GM12872 (cell line): ENCODE data around the gene ARFGAP1.

ENCODE experiments used
- CTCF ChIP-seq: IDR thresholded peaks from 3 replicates; pipeline ENCODE4 v1.5.1; 2011; ENCODE audit warnings: low read depth, mild to moderate bottlenecking, low read length, moderate library complexity; ENCODE audit not compliant: insufficient read depth

The ARFGAP1 gene

GRCh38 chr20:63311186-63311832 is 38.7 kb downstream of the ARFGAP1 start:
- no peak for TF ChIP-seq CTCF

GRCh38 chr20:63311833-63312243 is 39.2 kb downstream of the ARFGAP1 start:
- no peak for TF ChIP-seq CTCF

GRCh38 chr20:63312273-63312672 is 39.7 kb downstream of the ARFGAP1 start:
- no peak for TF ChIP-seq CTCF

- TF ChIP-seq CTCF: no peak
Observed at GRCh38 chr20:63312690-63313348, 40.2 kb downstream of the ARFGAP1 start.

- no peak for TF ChIP-seq CTCF
Observed at GRCh38 chr20:63313349-63314014, 40.9 kb downstream of the ARFGAP1 start.

GRCh38 chr20:63314015-63314471 is 41.4 kb downstream of the ARFGAP1 start:
- no peak for TF ChIP-seq CTCF

- no peak for TF ChIP-seq CTCF
Observed at GRCh38 chr20:63314566-63315239, 42.1 kb downstream of the ARFGAP1 start.
